GM18519 (cell line): ENCODE measurements around the gene THSD4.

Experiments used
- ATAC-seq: cut with Tn5 transposase; IDR thresholded peaks from one replicate; pipeline ENCODE4 v1.9.1; 2021; ENCODE audit warnings: mild to moderate bottlenecking, moderate library complexity; ENCODE audit not compliant: unreplicated experiment, low FRiP score

Gene THSD4

GRCh38 chr15:71278989-71279756 is 163.9 kb downstream of the THSD4 start:
- no peak for ATAC-seq

DNA sequence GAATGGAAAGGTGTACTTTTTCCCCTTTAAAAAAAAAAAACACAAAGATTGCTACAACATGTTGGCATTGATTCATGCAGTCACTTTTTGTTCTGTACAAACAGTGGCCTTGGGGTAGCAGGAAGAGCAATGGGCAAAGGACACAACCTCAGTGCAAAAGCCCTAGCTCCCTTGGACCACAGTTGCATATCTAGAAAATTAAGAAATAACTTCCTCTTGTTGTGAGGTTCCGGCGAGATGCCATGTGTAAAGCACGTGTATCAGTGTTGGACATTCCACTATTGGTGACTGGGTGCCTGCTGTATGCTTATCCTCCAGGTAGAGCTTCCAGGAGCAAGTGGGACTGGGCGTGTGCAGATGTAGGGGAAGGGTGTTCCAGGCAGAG is 164.5 kb downstream of the THSD4 start:
- ATAC-seq = no peak

- ATAC-seq = no peak
Measured at GRCh38 chr15:71280206-71280605, 164.9 kb downstream of the THSD4 start.

GRCh38 chr15:71281256-71281655 is 166.0 kb downstream of the THSD4 start:
- ATAC-seq = no peak

GRCh38 chr15:71282076-71282475 is 166.8 kb downstream of the THSD4 start:
- no peak for ATAC-seq

DNA sequence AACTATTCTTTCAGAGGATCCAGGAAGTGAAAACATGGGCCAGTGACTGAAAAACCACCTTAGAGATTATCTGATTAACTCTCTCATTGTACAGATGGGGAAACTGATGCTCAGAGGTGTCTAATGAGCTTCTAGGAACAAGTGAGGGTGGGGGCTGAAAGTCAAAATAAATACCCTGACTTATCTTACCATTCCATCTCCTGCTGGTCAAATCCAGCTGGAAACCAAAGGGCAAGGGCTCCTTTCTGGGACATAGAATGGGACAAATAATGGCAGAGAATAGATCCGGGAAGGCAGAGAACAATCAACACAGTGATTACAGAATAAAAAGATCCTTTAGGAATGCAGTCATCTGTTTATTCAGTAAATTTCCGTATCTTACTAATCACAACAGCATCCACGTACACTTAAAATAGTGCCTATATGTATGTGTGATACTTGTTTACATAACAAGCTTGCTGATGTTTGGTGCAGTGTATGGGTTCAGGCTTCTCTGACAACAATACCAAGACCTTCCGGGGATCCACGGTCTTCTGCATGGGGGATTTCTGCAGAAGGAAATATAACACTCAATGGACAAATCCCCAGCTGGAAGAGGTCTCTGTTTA is 173.2 kb downstream of the THSD4 start:
- ATAC-seq = no peak

DNA sequence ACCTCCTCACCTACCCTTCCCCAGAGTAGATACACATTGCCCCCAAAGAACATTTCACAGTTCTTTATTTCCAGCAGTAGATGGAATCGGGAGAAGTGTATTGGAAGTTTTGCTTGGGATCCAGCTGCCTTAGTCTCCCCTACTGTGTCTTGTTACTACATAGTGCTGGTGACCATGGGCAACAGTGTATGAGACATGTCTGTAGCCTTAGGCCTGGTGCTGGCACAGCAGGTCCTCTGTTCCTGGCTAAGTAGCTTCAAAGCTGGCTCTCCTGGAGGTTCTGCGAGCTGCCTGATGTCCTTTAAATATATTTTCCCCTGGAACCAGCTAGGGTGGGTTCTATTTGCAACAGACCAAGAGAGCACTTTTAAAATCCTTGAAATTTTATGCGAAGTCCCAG is 174.7 kb downstream of the THSD4 start:
- ATAC-seq = no peak

DNA sequence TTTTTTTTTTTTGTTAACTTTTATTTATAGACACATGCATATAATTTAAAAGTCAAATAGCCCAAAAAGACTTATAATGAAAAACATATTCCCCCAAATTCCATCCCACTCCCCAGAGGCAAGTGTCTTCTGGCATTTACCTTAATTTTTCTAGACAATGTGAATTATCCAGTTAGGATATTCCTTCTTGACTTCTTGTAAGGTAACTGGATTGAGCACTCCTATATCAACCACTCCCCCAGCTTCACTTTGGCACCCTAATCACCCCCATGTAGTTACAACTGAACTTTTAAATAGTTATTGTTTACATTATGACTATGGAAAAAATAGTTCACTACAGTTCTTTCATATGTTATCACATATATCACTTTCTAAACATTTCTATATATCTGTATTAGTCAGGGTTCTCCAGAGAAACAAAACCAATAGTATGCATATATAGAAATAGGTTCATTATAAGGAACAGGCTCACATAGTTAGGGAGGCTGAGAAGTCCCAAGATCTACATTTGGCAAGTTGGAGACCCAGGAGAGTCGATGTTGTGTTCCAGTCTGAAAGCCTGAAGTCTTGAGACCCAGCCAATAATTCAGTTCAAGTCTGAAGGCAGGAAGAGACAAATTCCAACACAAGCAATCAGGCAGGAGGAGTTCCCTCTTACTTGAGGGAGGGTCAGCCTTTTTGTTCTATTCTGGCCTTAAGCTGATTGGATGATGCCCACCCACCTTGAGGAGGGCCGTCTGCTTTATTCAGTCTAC is 175.8 kb downstream of the THSD4 start:
- no peak for ATAC-seq

GRCh38 chr15:71291723-71292122 is 176.5 kb downstream of the THSD4 start:
- ATAC-seq = no peak

GRCh38 chr15:71293723-71294122 is 178.5 kb downstream of the THSD4 start:
- no peak for ATAC-seq

GRCh38 chr15:71294251-71294910 is 179.1 kb downstream of the THSD4 start:
- ATAC-seq = no peak

- ATAC-seq = no peak
Measured at GRCh38 chr15:71294911-71295602, 179.8 kb downstream of the THSD4 start.

- ATAC-seq = no peak
Measured at GRCh38 chr15:71295603-71296314, 180.5 kb downstream of the THSD4 start.

DNA sequence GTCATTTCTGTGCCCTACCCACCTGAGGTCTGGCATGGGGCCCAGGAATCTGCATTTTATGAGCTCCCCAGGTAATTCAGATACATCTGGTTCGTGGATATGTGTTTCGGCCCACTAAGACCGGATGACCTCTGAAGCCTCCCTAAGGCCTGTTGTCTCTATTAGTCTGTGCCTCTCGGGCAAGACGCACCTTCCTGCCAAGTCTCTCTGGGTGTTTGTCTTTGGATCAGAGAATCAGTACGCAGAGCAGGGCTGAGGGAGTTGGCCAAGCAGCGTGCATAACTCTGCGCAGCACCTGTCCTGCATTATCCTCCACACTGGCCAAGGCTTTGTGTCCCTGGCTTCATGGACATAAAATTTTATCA is 181.0 kb downstream of the THSD4 start:
- ATAC-seq = no peak

DNA sequence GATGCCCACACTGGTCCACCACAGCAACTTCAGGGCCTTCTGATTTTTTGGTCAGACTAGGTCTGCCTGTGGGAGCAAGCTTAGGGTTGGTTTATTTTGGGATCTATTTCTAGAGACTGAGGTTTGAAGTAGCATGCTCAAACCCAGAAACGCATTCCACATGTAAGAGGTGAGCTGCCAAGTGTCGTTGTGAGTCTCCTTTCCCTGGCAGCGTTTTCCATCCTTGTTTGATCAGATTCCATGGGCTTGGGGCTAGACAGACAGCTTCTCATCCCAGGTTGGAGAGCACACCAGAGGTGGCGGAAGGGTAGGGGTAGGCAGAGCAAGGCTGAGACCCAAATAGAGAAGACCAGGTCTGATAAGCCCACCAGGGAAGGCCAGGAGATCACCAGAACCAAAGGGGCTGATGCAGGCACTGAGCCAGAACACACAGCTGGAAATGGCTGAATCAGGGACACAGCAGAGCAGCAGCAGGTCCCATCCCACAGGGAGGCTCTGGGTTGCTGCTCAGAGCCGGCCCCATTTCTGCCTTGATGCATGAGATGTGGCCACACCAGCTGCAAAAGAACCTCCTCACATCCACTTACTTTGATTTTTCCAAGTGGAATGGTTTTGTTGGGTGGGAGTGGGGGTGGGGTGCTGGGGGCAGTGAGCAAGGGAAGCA is 186.8 kb downstream of the THSD4 start:
- ATAC-seq = no peak

GRCh38 chr15:71302861-71303410 is 187.7 kb downstream of the THSD4 start:
- no peak for ATAC-seq

GRCh38 chr15:71303977-71304376 is 188.7 kb downstream of the THSD4 start:
- no peak for ATAC-seq

- ATAC-seq = no peak
Measured at GRCh38 chr15:71304681-71305080, 189.4 kb downstream of the THSD4 start.

DNA sequence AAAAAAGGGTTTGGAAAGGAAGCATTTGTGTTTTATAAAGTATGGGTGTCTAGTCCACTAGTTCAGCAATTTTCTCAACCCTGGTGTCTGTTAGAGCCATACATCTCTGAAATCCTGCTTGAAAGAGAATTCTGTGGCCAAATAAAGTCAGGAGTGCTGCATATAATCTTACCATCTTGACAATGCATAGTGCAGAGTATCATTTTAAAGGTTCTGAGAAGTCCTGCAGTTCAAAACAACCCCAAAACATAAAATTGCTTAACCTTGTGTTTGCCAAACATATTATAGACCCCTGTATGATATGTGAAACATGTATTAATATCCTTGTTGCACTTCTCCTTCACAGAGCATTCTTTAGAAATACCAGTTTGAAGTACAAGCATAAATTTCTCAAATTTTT is 191.3 kb downstream of the THSD4 start:
- ATAC-seq = no peak
